Measurements from ENCODE around the gene LRRC17.

The LRRC17 gene

DNA sequence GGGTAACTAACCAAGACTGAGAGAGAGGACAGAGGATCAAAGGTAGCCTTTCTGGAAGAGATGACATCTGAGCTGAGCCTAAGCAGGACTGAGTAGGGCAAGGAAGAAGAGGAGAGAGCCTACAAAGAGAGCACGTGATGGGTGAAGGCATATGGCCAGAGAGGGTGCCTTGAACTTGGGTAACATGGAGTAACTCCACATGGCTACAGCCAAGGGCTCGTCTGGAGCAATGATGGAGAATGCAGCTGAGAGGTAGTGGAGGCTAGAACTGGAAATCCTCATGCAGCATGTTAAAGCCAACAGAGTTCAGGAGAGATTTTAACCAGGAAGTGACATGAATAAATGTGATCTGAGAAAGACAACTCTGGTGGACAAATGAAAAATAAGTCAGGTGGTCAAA is 77.8 kb downstream of the LRRC17 start:
- DNase-seq: no peak

DNA sequence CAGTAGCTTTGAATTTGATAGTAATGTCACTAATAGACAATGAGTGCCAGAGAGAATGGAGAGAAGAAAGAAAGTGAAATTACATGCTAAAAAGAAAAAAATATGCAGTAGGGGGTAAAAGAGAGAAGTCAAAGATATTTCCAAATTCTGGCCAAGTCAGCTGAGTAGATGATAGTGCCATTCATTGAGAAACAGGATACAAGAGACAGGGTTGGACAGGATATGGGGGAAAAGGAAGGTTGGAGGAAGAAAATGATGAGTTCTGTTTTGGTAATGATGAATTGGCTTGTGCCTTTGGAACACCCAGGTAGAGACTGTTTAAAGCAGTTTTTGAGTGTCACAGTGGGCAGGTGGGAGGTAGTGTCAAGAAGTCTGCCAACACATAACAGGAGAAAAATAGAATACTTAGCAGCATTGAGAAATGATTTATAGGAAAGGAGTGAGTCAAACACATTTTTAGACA is 78.3 kb downstream of the LRRC17 start:
- DNase-seq: no peak

DNA sequence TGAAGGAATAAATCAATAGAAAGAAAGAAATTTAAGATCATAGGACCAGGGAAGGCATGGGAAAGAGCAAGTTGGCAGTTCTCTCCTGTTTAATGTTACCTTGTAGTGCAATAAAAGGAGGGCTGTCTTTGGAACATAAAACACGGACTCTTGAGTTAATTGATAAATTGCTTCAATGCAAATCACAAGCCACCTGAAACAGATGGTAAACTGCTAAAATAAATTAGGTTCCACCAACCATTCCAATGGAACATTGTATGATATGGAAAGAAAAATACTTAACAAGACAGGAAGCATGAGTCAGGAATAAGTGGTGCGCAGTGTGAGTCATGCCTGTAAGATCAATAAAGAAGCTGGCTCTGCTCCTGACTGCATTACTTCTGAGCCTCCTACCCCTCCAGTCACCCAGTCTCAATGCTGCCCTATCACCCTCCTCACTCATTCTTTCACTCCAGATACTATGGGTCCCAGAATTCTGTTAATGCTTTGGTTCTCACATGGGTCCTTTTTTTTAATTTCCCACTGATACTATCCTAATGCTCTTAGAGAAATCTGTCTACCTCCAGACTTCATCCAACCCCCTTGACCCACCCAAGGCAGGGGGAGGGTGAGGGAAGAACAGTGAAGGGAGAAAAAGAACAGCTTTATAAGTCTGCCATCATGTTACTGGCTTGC is 78.9 kb downstream of the LRRC17 start:
- DNase-seq: peak; percentile 41

GRCh38 chr7:102992509-102992937 is 79.7 kb downstream of the LRRC17 start:
- DNase-seq: no peak

DNA sequence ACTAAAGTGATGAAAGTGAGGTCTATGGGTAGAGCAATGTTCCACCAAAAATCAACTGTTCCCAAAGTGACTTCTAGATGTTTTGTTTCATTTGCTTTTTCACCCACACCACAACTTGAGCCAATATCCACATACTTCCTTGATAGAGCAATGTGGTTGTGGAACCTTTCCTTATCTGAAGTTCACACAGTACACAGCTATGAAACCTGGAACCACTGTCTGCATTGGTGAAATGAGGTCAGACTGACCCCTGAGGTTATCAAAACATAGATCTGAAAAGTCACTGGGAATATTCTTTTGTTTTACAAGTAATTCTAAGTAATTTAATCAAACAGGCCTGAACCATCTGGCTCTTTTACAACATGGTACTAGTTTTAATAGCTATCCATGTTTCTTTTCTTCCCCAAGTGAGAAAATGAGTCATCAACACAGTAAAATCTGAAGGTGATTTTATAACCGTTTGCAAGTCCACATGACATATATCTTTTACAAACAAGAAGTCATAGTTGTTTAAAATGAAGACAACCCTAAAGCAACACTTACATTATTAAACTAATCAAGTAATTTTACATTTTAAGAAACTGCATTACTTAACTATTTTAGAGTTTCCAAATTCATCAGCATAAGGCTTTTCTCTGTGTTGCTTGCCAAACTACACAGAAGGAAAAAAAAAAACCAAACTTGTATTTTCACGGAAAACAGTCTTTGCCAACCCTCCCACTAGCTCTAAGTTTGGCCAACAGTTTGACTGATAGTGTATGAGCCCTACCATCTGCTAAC is 80.3 kb downstream of the LRRC17 start:
- DNase-seq: peak; percentile 32

GRCh38 chr7:102993718-102994029 is 80.9 kb downstream of the LRRC17 start:
- no peak for DNase-seq

GRCh38 chr7:102994567-102994966 is 81.8 kb downstream of the LRRC17 start:
- DNase-seq: no peak

Measured in activated CD4-positive, alpha-beta T cell treated with anti-CD3 and anti-CD28 coated beads, Interleukin-10, Interleukin-2, amounts not matched to agents 100 ng/mL and 50 ng/mL, durations not matched to agents 16 hours and 8 hours (primary cell).